ENCODE data around the gene PGM3. TPM values are rescaled to one million over a fixed set of nuclear protein-coding genes. Genes with fewer than 3 reads are reported as not detected.
A peak's percentile ranks its signal among the peaks of the same experiment; 100 is the strongest.

Gene PGM3
- total and polyA plus RNA-seq, 11 donors = 3.8 to 25.1 (median 15.8) TPM

DNA sequence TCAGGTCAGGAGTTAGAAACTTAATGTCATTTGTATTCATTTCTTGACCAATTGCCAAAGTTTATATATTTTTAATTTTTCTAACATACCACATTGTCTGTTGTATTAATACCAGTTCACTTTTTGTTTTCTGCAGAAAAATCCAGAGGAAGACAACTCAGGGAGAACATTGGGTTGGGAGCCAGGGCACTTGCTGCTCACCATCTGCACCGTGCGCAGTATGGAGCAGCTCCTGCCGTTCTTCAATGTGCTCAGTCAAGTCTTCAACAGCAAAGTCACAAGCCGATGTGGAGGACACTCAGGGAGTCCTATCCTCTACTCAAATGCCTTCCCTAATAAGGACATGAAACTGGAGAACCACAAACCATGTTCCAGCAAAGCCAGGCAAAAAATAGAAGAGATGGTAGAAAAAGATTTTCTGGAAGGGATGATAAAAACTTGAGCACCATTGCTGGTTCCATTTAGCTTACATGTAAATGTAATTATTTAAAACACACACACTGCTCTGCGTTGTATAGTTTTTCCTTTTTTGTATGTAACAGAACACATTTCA, 25.3 kb downstream of the PGM3 start:
- no peak for TF ChIP-seq POLR2A (IDR thresholded peaks at IDR 0.05)
- TF ChIP-seq, protein P1, sequence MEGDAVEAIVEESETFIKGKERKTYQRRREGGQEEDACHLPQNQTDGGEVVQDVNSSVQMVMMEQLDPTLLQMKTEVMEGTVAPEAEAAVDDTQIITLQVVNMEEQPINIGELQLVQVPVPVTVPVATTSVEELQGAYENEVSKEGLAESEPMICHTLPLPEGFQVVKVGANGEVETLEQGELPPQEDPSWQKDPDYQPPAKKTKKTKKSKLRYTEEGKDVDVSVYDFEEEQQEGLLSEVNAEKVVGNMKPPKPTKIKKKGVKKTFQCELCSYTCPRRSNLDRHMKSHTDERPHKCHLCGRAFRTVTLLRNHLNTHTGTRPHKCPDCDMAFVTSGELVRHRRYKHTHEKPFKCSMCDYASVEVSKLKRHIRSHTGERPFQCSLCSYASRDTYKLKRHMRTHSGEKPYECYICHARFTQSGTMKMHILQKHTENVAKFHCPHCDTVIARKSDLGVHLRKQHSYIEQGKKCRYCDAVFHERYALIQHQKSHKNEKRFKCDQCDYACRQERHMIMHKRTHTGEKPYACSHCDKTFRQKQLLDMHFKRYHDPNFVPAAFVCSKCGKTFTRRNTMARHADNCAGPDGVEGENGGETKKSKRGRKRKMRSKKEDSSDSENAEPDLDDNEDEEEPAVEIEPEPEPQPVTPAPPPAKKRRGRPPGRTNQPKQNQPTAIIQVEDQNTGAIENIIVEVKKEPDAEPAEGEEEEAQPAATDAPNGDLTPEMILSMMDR (IDR thresholded peaks at IDR 0.05) = no peak
- no peak for ATAC-seq
- DNase-seq = no peak
- 87 to 89% (median 88%) methylated on average over 5 of the region's 5 CpGs for WGBS, 4 donors
- Histone ChIP-seq H3K4me1 (no peaks in the 10 kb centered on the region), H3K4me3 (no peak overlapping the region), H3K27me3 (no peaks in the 10 kb centered on the region), H3K9me3 (no peaks in the 10 kb centered on the region), H3K36me3 (peaks cover 3 to 100% (median 98%) of the 10 kb centered on the region in 9 donors), H3K27ac (no peak overlapping the region)
- intact Hi-C loops (cut with DNase I) = loop anchor here in 1 of 10 donors (5.0 kb wide), 1 partner anchor 36 kb away; no protein-coding TSS in a partner anchor

DNA sequence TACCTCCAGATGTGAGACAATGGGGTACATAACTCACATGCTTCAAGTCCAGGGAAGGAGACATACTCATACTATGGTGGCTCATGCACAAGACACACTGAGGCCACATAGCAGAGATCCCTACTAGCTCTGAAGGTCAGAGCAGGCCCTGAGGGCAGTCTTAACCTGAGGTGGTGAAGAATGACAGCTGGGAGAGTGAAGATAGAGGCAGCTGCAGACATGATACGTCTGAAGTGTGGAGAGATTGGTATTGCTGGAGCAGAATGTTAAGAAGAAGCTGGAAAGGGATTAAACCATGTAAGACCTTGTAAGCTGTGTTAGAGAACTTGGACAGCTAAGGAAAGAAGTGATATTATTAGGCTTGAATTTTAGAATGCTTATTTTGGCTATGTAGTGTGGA, 32.9 kb downstream of the PGM3 start:
- DNase-seq (no peak), ATAC-seq (peak in 2 of 4 donors; percentile 32 to 61)
- 47 to 63% (median 55%) methylated on average over 1 of the region's 1 CpG for WGBS, 4 donors
- no peaks in the 10 kb centered on the region for H3K9me3 ChIP-seq
- no peaks in the 10 kb centered on the region for H3K27me3 ChIP-seq
- TF ChIP-seq, protein P1 (IDR thresholded peaks at IDR 0.05) = no peak
- no peak for TF ChIP-seq POLR2A (IDR thresholded peaks at IDR 0.05)
- peaks cover 0 to 100% (median 80%) of the 10 kb centered on the region in 9 donors for H3K36me3 ChIP-seq
- H3K4me1 ChIP-seq = peaks cover 0 to 18% (median 3%) of the 10 kb centered on the region in 12 donors
- H3K27ac ChIP-seq = no peak overlapping the region
- intact Hi-C loops (cut with DNase I) = no loop called here
- no peak overlapping the region for H3K4me3 ChIP-seq

DNA sequence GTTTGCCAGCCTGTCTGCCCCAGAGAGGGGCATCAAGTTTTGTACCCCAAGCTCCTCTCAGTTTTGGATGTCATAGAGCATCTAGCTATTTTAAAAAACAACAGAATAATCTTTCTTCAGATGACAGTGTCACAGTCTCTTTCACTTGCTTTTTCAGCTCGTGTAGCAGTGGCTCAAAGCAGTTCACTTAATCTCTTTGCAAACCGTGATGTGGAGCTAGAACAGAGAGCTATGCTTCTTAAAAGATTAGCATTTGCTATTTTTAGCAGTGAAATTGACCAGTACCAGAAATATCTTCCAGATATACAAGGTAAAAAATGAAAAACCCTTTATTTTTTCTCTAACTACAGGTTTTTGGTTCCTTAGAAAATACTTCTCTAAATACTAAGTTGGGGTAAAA, 37.3 kb downstream of the PGM3 start:
- peak overlapping the region in 6 of 12 donors; percentile 10 to 24 (median 21) for H3K27ac ChIP-seq
- 39 to 53% (median 42%) methylated on average over 2 of the region's 2 CpGs for WGBS, 4 donors
- intact Hi-C loops (cut with DNase I) = no loop called here
- peaks cover 0 to 100% (median 94%) of the 10 kb centered on the region in 9 donors for H3K36me3 ChIP-seq
- TF ChIP-seq, protein P1 (IDR thresholded peaks at IDR 0.05) = no peak
- TF ChIP-seq POLR2A (IDR thresholded peaks at IDR 0.05) = no peak
- ATAC-seq (peak; percentile 61 to 70 (median 66)), DNase-seq (no peak)
- H3K4me3 ChIP-seq = no peak overlapping the region
- no peaks in the 10 kb centered on the region for H3K27me3 ChIP-seq
- peaks cover 0 to 23% (median 3%) of the 10 kb centered on the region in 12 donors for H3K4me1 ChIP-seq
- no peaks in the 10 kb centered on the region for H3K9me3 ChIP-seq

DNA sequence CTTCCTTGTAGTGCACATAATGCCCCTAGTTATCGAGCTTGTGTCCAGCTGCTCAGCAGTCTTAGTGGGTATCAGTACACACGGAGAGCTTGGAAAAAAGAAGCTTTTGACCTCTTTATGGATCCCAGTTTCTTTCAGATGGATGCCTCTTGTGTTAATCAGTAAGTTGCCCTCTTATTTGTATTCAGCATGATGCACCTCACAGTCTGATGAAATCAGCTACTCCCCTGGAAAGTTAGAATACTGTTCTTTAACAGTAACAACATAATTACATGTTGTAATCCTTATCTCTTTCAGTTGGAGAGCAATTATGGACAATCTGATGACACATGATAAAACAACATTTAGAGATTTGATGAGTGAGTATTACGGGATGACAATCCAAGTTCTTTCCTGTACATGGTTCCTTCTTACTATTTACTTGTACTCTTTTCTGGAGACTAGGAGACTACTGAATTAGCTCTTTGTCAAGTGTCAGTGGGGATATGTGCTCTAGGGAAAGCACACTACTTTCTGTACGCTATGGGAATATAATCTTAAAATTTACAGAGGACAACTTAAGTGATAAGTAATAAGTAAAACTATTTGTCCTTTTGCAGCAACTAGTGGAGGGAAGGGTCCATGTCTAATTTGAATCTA, 39.1 kb downstream of the PGM3 start:
- WGBS, 4 donors = 72 to 84% (median 77%) methylated on average over 4 of the region's 4 CpGs
- peaks cover 0 to 17% (median 0%) of the 10 kb centered on the region in 12 donors for H3K4me1 ChIP-seq
- ATAC-seq (no peak), DNase-seq (no peak)
- TF ChIP-seq POLR2A (IDR thresholded peaks at IDR 0.05) = no peak
- TF ChIP-seq, protein P1 (IDR thresholded peaks at IDR 0.05) = no peak
- no peaks in the 10 kb centered on the region for H3K9me3 ChIP-seq
- no peak overlapping the region for H3K4me3 ChIP-seq
- intact Hi-C loops (cut with DNase I) = no loop called here
- H3K27ac ChIP-seq = no peak overlapping the region
- peaks cover 0 to 99% (median 82%) of the 10 kb centered on the region in 9 donors for H3K36me3 ChIP-seq
- no peaks in the 10 kb centered on the region for H3K27me3 ChIP-seq

All from heart left ventricle (tissue), 16 donors.